Activated T-helper 2 cell treated with anti-CD3 and anti-CD28 coated beads, Interferon-gamma antibody, Interleukin-2, Interleukin-4, amounts not matched to agents 10 μg/mL and 5 μg/mL and 100 μg/mL, durations not matched to agents 14 hours and 24 hours and 36 hours (primary cell): Measurements from ENCODE around the gene AKT1S1. TPM values are rescaled to one million over a fixed set of nuclear protein-coding genes. Genes with fewer than 3 reads are reported as not detected.
"Not testable (repeated sequence)": the region's sequence is repeated elsewhere in the genome, so short reads cannot be mapped to it uniquely, and the experiment has no call there.

Experiments
- DNase-seq: peaks from one replicate; pipeline ENCODE4 v3.0.0; 2021; ENCODE audit warnings: low spot score
- H3K27ac Mint-ChIP-seq: one replicate; pipeline ENCODE4 v1.8.0; 2021; ENCODE audit warnings: mixed read lengths
- H3K27me3 Mint-ChIP-seq: one replicate; pipeline ENCODE4 v1.8.0; 2021; ENCODE audit warnings: low read depth, mixed read lengths
- H3K36me3 Mint-ChIP-seq: one replicate; pipeline ENCODE4 v1.8.0; 2021; ENCODE audit warnings: low read depth, mixed read lengths
- H3K4me1 Mint-ChIP-seq: one replicate; pipeline ENCODE4 v1.8.0; 2021; ENCODE audit warnings: low read depth, mixed read lengths
- H3K4me3 Mint-ChIP-seq: one replicate; pipeline ENCODE4 v1.8.0; 2021; ENCODE audit warnings: low read depth, mild to moderate bottlenecking, moderate library complexity, mixed read lengths
- H3K9me3 Mint-ChIP-seq: one replicate; pipeline ENCODE4 v1.8.0; 2021; ENCODE audit warnings: mixed read lengths
- intact Hi-C: fragments of 100-400 bp; cut with micrococcal nuclease; formaldehyde crosslinking; loops from one replicate; pipeline ENCODE4 v1.15.1; 2023
- total RNA-seq: library from RNA; stranded (reverse); gene quantifications from 2 replicates; pipeline ENCODE4 v1.2.3, GENCODE V29; 2022

The AKT1S1 gene
- total RNA-seq: 26.6 and 29.7 TPM in 2 replicates

DNA sequence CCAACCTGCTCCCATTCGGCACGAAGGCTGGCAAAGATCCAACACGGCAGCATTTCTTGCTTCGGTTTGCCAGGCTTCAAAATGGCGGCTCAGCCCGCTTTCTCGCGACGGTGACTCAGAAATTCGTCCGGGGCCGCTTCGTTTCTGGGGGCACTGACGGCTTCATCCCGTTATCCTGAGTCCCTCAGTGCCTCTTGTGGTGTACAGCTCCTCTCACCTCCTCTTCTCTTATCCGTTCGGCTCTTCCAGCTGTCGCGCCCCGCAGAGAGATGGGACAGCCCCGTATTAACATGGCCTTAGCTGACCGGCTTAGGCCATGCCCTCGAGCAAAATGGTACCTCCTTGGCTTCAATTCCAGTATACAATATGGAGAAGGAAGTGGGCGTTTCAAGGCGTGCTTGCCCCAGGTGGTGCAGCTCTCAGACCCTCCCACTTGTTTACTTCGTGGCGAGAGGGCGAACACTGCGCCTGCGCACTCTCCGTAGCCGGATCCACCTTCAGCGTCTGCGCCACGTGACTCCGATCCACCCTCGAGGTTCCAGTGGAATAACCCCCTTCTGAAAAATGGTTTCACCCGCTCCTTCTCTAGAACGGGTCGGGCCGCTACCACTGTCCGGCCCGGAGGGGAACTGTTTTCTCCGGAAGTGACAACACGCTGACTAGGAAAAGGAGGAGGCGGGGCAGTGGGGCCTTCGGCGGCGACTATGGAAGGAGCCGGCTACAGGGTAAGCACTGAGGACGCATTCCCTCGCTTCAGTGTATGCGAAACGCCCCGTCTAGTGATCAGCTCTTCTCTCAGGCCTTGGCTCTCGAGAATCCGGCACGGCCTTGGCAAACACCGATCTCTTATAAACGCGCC is at the start of gene AKT1S1, which contains the start of gene TBC1D17:
Gene AKT1S1, minus strand, starts transcription at position 336 of the 859 bp plus-strand sequence. CDS start 4,060 bp downstream, outside the sequence.
Gene TBC1D17, plus strand, starts transcription at position 683 of the 859 bp plus-strand sequence. Its CDS starts 22 bp downstream, at position 705.
- peaks cover 22% of the 10 kb centered on the region for H3K4me1 Mint-ChIP-seq
- intact Hi-C loops: loop anchor here (1.0 to 2.0 kb wide), 9 partner anchors 8 to 381 kb away; partner anchors contain the start of genes ATF5, FUZ, NUP62 and PRR12
- no peaks in the 10 kb centered on the region for H3K9me3 Mint-ChIP-seq
- no peak within 1 kb of the TSS for H3K27ac Mint-ChIP-seq
- H3K4me3 Mint-ChIP-seq: no peak within 1 kb of the TSS
- DNase-seq: peak; percentile 99
- no peaks in the 10 kb centered on the region for H3K27me3 Mint-ChIP-seq
- peaks cover 35% of the 10 kb centered on the region for H3K36me3 Mint-ChIP-seq

DNA sequence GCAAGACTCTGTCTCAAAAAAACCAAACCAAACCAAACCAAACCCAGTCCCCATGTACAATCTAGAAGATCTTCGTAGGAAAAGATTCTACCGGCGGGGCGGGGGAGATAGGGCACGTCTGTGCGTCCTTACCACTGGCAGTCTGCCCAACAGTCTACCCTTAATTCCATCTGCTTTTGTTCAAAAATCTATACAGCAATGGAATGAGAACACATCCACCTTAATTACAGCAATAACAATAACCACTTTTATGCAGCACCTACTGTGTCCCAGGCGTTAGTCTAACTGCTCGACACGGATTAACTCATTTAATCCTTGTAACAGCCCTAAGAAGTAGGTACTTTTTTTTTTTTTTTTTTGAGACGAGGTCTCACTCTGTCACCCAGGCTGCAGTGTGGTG is 49.4 kb upstream of the AKT1S1 start:
- Mint-ChIP-seq H3K4me1 (peaks cover 37% of the 10 kb centered on the region), H3K27ac (no peak overlapping the region), H3K4me3 (no peak overlapping the region), H3K27me3 (no peaks in the 10 kb centered on the region), H3K9me3 (no peaks in the 10 kb centered on the region), H3K36me3 (peaks cover 83% of the 10 kb centered on the region)
- intact Hi-C loops: no loop called here
- DNase-seq: no peak

DNA sequence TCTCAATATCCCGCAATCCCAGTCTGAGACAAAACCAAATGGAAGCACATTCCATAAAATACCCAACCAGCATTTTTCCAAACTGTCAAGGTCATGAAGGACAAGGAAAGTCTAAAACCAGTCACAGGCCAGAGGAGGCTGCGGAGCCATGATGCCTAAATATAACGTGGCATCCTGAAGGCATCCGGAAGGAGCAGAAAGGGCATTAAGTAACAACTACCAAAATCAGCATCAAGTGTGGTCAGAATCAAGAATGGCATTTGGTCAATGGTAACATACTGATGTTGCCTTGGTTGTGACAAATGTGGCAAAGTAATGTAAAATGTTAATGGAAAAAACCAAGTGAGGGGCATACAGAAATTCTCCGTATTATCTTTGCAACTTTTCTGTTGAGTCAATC is 48.3 kb upstream of the AKT1S1 start:
- Mint-ChIP-seq H3K27ac (peak overlapping the region; percentile 28), H3K4me3 (no peak overlapping the region), H3K36me3 (peaks cover 84% of the 10 kb centered on the region), H3K4me1 (peaks cover 37% of the 10 kb centered on the region), H3K27me3 (no peaks in the 10 kb centered on the region), H3K9me3 (no peaks in the 10 kb centered on the region)
- intact Hi-C loops: no loop called here
- no peak for DNase-seq

DNA sequence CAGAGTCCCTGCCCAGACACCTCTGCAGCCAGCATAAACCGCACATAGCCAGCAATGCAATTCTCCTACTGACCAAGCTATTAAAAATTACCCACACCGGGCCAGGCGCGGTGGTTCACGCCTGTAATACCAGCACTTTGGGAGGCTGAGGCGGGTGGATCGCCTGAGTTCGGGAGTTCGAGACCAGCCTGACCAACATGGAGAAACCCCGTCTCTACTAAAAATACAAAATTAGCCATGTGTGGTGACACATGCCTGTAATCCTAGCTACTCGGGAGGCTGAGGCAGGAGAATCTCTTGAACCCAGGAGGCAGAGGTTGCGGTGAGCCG is 47.7 kb upstream of the AKT1S1 start:
- Mint-ChIP-seq H3K36me3 (peaks cover 84% of the 10 kb centered on the region), H3K4me1 (peaks cover 33% of the 10 kb centered on the region)
- H3K27me3 Mint-ChIP-seq, H3K27ac Mint-ChIP-seq, H3K4me3 Mint-ChIP-seq, H3K9me3 Mint-ChIP-seq, DNase-seq, intact Hi-C loops: not testable (repeated sequence)

DNA sequence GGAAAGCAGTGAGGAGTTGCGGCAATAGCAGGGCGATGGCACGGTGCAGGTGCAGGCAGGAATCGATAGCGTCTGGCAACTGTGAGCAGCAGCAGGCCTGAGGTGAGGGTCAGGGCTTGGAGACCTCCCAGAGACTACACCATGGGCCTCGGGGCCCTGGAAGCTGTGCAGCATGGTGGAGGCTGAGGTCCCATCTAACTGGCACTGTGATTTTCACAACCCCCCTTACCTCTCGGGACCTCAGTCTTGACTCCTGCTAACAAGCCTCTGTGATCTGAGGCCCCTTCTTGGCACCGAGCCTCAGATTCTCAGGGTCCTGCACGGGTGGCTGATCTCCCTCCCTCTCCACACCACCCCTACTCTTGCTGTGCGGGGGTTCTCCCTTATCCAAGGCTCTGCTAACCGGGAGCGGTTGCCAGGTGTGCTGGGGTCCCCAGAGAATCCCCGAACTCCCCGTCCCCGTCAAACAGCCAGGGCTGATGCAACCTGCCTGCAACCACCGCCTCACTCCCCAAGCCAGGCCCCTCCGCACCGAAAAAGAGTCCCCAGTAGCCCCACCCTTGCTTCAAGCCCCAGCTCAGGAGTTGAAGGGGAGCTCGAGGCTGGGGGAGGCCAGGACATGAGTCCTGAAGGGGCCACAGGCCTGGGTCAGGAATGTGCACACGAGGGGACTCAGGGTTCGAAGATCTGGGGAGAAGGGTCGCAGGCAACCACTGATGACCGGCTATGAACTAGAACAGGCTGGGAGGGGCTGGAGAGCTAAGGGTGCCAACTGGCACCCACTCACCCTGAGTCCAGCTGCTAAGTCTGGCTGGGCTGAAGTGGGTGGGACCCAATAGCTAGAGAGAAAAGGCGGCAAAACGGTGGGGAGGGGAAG is 47.1 kb upstream of the AKT1S1 start:
- peaks cover 86% of the 10 kb centered on the region for H3K36me3 Mint-ChIP-seq
- H3K4me3 Mint-ChIP-seq: no peak overlapping the region
- intact Hi-C loops: no loop called here
- no peaks in the 10 kb centered on the region for H3K27me3 Mint-ChIP-seq
- no peaks in the 10 kb centered on the region for H3K9me3 Mint-ChIP-seq
- H3K27ac Mint-ChIP-seq: no peak overlapping the region
- DNase-seq: no peak
- H3K4me1 Mint-ChIP-seq: peaks cover 37% of the 10 kb centered on the region

DNA sequence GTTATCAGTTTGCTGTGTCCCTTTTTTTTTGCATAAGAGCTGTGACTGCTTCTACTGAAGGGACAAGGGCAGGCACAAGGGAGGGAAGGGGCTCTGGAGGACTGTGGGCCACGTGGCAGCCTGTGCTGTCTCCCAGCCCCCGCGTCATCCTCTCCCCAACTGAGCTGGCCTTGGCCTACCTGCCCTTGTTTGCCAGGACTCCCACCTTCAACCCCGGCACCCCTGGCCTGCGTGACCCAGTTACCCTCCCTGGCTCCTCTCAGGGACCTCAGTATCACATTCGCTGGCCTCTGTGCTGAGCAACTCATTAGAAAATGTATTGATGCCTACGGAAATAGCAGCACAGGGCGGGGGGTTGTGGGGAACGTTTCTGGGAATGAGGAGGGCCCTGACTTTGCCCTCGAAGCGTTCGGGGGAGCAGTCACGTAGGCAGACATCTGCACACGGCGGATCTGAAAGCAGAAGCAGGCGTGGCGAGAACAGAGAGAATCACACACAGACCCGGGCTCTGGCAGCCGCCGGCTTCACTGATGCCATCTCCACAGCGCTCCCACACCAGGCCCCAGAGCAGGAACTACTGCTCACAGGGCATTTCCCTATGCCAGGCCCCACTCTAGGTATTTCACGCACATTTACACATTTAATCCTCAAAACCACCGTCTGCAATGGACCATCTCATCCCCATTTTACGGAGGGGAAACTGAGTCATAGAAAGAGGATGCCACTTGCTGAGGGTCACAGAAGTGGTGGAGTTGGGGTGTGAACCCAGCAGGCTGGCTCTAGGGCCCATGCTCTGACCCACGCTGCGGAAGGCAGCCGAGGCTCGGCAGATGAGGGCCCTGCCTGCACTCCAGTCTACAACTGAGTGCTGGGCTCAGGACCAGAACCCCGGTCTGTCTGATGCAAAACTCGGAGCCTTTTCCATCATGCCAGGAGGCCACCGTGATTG is 46.2 kb upstream of the AKT1S1 start:
- Mint-ChIP-seq H3K27ac (no peak overlapping the region), H3K36me3 (peaks cover 83% of the 10 kb centered on the region), H3K4me1 (peaks cover 37% of the 10 kb centered on the region), H3K4me3 (no peak overlapping the region), H3K27me3 (no peaks in the 10 kb centered on the region), H3K9me3 (no peaks in the 10 kb centered on the region)
- intact Hi-C loops: no loop called here
- no peak for DNase-seq

DNA sequence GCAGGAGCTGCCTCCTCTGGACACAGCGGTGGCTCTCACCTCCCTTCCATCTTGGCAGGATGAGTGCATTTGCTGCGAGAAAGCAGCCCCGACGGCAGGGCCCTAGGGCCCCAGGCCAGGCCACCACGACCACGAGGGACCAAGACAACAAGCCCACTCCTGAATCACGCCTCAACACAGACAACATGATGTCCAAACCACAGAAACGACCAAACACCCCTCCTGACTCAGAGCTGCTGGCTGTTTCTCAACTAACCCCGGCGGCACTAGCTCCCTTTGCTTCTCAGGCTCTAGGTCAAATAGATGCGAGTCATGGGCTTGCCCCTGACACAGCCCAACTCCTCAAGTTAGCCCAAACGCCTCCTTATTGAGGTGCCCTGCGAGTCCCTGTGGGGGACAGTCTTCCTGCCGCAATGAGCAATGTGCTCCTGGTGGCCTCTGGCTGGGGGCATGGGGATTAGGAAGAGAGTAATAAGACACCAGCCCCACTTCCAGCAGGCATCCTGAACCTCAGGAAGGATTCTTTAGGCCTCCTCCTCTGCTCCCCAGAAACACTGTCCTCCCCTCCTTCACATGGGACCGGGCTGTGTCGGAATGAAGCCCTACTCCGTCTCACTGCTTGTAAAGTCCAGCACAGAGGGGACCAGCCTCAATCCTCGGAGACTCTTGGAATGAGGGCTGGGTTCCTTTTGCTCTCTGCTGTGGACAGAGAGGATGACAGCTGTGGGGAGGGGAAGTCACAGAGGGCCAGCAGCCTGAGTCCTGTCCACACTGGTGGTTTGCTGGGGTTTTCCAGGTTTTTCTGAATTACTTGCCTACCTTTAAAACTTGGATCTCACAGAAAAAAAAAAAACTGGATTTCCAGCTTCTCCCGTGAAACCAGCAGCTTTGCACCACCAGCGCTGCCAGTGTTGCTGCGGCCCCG is 45.0 kb upstream of the AKT1S1 start:
- intact Hi-C loops: no loop called here
- DNase-seq: no peak
- H3K9me3 Mint-ChIP-seq: no peaks in the 10 kb centered on the region
- H3K27ac Mint-ChIP-seq: peak overlapping the region; percentile 65
- H3K4me3 Mint-ChIP-seq: no peak overlapping the region
- no peaks in the 10 kb centered on the region for H3K27me3 Mint-ChIP-seq
- H3K4me1 Mint-ChIP-seq: peaks cover 28% of the 10 kb centered on the region
- peaks cover 84% of the 10 kb centered on the region for H3K36me3 Mint-ChIP-seq

DNA sequence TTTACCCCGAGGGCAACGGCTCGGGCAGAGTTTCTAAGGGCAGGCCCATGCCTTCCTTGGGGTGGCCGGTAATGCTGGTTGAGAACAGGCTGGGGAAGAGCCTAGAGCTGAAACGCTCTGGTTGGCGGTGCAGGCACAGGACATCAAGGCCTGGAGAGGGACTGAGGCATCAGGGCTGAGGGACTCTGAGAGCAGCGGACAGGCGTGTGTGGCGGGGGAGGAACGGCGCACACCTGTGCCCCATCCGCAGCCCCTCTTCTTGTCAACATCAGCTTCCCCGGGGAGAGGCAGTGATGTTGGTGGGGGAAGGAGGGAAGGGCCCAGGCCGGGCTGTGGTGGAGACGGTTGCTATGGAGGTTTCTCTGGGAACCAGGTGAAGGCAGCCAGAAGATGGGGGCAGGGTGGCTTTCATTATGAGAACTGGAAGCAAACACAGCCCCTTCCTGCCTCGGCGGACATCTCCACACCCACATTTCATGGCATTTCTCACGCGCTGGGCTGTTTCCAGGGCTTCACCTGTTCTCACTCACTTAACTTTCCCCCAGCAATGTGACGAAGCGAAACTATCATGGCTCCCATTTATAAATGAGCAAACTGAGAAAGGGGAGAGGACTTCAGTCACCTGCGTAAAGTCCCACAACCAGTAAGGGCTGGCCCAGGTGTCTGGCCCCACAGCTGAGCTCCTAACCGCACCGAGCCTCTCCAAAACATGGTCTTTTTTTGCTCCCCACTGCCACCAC is 43.6 kb upstream of the AKT1S1 start:
- Mint-ChIP-seq H3K4me3 (no peak overlapping the region), H3K9me3 (no peaks in the 10 kb centered on the region), H3K36me3 (peaks cover 83% of the 10 kb centered on the region), H3K27me3 (no peaks in the 10 kb centered on the region), H3K27ac (no peak overlapping the region), H3K4me1 (peaks cover 26% of the 10 kb centered on the region)
- DNase-seq: no peak
- intact Hi-C loops: no loop called here

DNA sequence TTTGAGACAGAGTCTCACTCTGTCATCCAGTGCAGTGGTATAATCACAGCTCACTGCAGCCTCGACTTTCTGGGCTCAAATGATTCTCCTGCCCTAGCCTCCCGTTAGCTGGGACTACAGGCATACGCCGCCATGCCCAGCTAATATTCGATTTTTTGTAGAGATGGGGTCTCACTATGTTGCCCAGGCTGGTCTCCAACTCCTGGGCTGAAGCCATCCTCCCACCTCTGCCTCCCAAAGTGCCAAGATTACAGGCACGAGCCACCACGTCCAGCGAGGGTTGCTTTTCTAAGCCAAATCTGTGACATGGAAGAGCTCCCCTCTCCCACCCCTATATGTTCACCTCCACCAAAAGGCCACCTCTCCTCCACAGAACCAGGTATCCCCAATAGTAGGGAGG is 40.9 kb upstream of the AKT1S1 start:
- no peak for DNase-seq
- Mint-ChIP-seq H3K27ac (no peak overlapping the region), H3K27me3 (no peaks in the 10 kb centered on the region), H3K9me3 (no peaks in the 10 kb centered on the region), H3K36me3 (peaks cover 82% of the 10 kb centered on the region), H3K4me3 (no peak overlapping the region), H3K4me1 (peaks cover 35% of the 10 kb centered on the region)
- intact Hi-C loops: no loop called here

DNA sequence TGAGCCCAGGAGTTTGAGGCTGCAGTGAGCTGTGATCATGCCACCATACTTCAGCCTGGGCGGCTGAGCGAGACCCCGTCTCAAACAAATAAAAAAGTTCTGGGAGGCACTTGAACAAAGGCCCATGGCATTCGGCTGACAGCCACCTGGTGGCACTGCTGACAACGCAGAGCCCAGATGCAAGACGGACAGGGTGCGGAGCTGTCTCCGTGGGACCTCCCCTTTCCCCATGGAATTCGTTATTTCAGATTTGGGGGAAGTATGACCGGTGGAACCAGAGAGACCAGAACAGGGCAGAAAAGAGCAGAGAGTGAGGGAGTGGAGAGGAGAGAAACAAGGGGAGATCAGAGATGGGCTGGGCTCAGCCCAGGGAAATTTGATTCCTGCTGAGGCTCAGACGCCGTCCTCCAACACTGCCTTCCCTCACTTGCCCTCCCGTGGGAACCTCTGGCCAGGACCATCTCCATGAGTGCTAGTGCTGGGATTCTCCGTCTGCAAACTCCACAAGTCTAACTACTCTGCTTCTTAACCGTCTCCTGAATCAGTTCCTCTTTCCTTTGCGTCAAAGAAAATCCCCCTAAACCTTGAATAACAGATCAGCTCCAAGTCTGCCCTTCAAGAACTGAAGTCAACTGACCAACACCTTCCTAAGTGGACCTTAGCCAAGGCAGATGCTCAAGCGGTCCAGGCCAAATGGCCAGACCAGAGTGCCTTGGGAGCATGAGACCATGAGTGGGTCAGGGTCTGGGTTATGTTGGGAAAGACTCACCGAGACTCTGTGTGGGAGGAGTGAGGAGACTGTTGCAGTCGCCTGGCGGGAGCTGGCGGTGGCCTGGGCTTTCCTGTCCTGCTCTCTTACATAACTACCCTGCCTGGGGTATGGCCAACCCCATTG is 39.9 kb upstream of the AKT1S1 start:
- Mint-ChIP-seq H3K27ac (peak overlapping the region; percentile 26), H3K9me3 (no peaks in the 10 kb centered on the region), H3K27me3 (no peaks in the 10 kb centered on the region), H3K36me3 (peaks cover 81% of the 10 kb centered on the region), H3K4me3 (no peak overlapping the region), H3K4me1 (peaks cover 36% of the 10 kb centered on the region)
- no peak for DNase-seq
- intact Hi-C loops: no loop called here
